H1 (cell line): ENCODE data around the gene CACFD1. TPM values are rescaled to one million over a fixed set of nuclear protein-coding genes. Genes with fewer than 3 reads are reported as not detected.

Experiments used
- MAFK ChIP-seq: IDR thresholded peaks from 2 replicates; pipeline ENCODE4 v1.6.1; 2012; ENCODE audit warnings: low read depth, mild to moderate bottlenecking, improper control_type of control experiment, low read length
- POLR2A ChIP-seq, 2 experiments: IDR thresholded peaks; 1 replicate in 1 of 2; 2 replicates in 1 of 2; pipeline ENCODE4 v1.6.1; 2011; ENCODE audit warnings: low read depth in 2 of 2, low read length in 2 of 2, mild to moderate bottlenecking in 2 of 2; ENCODE audit errors: control extremely low read depth in 1 of 2
- polyA plus RNA-seq, 7 experiments: library from polyadenylated mRNA; depleted of rRNA in 3 of 7; stranded (reverse) in 5 of 7; unstranded in 2 of 7; fragments of >200 nt in 5 of 7; fragments of 200-250 nt in 2 of 7; gene quantifications; 1 replicate in 5 of 7; 2 replicates in 1 of 7; 4 replicates in 1 of 7; pipeline versions ENCODE4 v1.2.1 to v1.2.3, GENCODE V29; 2011 to 2013; ENCODE audit warnings: missing spikeins in 2 of 7, mixed read lengths in 2 of 7
- total RNA-seq: library from RNA; stranded (reverse); fragmentation: NEBNext Ultra II Directional; extraction: Animal tissue kit (Norgen Biotek cat#: 25700); gene quantifications from 2 replicates; pipeline ENCODE4 v1.2.1, GENCODE V29; 2021
- TF ChIP-seq, protein P1 (sequence below): fragments of 300-600 bp; sonication (generic); IDR thresholded peaks from 2 replicates; pipeline ENCODE4 v1.7.1; 2012; ENCODE audit warnings: low read length, moderate library complexity, mild to moderate bottlenecking, inconsistent platforms; ENCODE audit not compliant: insufficient replicate concordance

Gene CACFD1
- total and polyA plus RNA-seq, 2 of the 8 experiments (the other 6 are each of a cell fraction or from before 2014, with no cell fraction given): 13.4 to 15.5 TPM

DNA sequence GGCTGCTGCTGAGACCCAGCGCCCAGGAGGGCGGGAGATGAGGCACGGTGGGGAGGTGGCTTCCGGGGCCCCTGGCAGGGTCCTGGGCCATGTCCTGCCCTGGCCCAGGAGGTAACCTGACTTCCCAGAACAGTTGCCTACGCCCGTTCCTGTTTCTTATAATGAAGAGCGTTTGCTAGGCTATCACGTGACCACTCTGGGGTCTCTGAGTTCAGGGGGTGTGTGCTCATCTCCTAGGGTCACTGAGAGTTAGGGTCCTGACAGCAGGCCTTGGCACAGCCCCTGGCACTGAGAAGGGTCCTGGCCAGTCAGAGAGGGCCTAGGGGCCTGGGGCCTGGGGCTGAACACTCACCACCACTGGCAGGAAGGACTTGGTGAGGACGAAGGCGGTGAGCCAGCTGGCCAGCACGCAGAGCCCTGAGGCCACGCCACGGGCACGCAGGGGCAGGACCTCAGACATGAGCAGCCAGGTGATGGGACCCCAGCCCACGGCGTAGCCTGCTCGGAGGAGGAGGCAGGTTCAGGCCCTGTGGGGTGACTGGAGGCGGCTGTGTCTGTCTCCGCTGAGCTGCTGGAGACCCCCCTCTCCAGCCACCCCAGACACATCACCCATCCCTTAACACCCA, 13.1 kb downstream of the CACFD1 start (continued):
- TF ChIP-seq, protein P1, sequence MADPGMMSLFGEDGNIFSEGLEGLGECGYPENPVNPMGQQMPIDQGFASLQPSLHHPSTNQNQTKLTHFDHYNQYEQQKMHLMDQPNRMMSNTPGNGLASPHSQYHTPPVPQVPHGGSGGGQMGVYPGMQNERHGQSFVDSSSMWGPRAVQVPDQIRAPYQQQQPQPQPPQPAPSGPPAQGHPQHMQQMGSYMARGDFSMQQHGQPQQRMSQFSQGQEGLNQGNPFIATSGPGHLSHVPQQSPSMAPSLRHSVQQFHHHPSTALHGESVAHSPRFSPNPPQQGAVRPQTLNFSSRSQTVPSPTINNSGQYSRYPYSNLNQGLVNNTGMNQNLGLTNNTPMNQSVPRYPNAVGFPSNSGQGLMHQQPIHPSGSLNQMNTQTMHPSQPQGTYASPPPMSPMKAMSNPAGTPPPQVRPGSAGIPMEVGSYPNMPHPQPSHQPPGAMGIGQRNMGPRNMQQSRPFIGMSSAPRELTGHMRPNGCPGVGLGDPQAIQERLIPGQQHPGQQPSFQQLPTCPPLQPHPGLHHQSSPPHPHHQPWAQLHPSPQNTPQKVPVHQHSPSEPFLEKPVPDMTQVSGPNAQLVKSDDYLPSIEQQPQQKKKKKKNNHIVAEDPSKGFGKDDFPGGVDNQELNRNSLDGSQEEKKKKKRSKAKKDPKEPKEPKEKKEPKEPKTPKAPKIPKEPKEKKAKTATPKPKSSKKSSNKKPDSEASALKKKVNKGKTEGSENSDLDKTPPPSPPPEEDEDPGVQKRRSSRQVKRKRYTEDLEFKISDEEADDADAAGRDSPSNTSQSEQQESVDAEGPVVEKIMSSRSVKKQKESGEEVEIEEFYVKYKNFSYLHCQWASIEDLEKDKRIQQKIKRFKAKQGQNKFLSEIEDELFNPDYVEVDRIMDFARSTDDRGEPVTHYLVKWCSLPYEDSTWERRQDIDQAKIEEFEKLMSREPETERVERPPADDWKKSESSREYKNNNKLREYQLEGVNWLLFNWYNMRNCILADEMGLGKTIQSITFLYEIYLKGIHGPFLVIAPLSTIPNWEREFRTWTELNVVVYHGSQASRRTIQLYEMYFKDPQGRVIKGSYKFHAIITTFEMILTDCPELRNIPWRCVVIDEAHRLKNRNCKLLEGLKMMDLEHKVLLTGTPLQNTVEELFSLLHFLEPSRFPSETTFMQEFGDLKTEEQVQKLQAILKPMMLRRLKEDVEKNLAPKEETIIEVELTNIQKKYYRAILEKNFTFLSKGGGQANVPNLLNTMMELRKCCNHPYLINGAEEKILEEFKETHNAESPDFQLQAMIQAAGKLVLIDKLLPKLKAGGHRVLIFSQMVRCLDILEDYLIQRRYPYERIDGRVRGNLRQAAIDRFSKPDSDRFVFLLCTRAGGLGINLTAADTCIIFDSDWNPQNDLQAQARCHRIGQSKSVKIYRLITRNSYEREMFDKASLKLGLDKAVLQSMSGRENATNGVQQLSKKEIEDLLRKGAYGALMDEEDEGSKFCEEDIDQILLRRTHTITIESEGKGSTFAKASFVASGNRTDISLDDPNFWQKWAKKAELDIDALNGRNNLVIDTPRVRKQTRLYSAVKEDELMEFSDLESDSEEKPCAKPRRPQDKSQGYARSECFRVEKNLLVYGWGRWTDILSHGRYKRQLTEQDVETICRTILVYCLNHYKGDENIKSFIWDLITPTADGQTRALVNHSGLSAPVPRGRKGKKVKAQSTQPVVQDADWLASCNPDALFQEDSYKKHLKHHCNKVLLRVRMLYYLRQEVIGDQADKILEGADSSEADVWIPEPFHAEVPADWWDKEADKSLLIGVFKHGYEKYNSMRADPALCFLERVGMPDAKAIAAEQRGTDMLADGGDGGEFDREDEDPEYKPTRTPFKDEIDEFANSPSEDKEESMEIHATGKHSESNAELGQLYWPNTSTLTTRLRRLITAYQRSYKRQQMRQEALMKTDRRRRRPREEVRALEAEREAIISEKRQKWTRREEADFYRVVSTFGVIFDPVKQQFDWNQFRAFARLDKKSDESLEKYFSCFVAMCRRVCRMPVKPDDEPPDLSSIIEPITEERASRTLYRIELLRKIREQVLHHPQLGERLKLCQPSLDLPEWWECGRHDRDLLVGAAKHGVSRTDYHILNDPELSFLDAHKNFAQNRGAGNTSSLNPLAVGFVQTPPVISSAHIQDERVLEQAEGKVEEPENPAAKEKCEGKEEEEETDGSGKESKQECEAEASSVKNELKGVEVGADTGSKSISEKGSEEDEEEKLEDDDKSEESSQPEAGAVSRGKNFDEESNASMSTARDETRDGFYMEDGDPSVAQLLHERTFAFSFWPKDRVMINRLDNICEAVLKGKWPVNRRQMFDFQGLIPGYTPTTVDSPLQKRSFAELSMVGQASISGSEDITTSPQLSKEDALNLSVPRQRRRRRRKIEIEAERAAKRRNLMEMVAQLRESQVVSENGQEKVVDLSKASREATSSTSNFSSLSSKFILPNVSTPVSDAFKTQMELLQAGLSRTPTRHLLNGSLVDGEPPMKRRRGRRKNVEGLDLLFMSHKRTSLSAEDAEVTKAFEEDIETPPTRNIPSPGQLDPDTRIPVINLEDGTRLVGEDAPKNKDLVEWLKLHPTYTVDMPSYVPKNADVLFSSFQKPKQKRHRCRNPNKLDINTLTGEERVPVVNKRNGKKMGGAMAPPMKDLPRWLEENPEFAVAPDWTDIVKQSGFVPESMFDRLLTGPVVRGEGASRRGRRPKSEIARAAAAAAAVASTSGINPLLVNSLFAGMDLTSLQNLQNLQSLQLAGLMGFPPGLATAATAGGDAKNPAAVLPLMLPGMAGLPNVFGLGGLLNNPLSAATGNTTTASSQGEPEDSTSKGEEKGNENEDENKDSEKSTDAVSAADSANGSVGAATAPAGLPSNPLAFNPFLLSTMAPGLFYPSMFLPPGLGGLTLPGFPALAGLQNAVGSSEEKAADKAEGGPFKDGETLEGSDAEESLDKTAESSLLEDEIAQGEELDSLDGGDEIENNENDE: no peak
- TF ChIP-seq MAFK (no peak), POLR2A (IDR thresholded peaks at IDR 0.05; ENCODE audit: control extremely low read depth in 1 of 2, low read depth in 2 of 2, low read length in 2 of 2) (no peak)
- TF ChIP-seq, all 59 proteins: peak for 0
